AG09309 (cell line): Measurements from ENCODE around the gene HPCAL4.

Experiments
- DNase-seq: peaks from one replicate; pipeline ENCODE4 v3.0.0-alpha.2; 2010; ENCODE audit warnings: low read depth
- H3K4me3 ChIP-seq: 2 replicates; pipeline ENCODE4 v1.5.1; 2011; ENCODE audit warnings: mild to moderate bottlenecking, low read depth, low read length, moderate library complexity; ENCODE audit not compliant: control insufficient read depth
- TF ChIP-seq, protein P1 (sequence below): IDR thresholded peaks from 2 replicates; pipeline ENCODE4 v1.5.1; 2011; ENCODE audit warnings: mild to moderate bottlenecking, low read depth, low read length, inconsistent platforms; ENCODE audit not compliant: insufficient read depth, control insufficient read depth; ENCODE audit errors: missing control alignments

HPCAL4 gene

GRCh38 chr1:39707506-39707905 is 16.3 kb upstream of the HPCAL4 start:
- no peak for DNase-seq
- H3K4me3 ChIP-seq, result no peak overlapping the region
- TF ChIP-seq, protein P1, sequence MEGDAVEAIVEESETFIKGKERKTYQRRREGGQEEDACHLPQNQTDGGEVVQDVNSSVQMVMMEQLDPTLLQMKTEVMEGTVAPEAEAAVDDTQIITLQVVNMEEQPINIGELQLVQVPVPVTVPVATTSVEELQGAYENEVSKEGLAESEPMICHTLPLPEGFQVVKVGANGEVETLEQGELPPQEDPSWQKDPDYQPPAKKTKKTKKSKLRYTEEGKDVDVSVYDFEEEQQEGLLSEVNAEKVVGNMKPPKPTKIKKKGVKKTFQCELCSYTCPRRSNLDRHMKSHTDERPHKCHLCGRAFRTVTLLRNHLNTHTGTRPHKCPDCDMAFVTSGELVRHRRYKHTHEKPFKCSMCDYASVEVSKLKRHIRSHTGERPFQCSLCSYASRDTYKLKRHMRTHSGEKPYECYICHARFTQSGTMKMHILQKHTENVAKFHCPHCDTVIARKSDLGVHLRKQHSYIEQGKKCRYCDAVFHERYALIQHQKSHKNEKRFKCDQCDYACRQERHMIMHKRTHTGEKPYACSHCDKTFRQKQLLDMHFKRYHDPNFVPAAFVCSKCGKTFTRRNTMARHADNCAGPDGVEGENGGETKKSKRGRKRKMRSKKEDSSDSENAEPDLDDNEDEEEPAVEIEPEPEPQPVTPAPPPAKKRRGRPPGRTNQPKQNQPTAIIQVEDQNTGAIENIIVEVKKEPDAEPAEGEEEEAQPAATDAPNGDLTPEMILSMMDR, result no peak

DNA sequence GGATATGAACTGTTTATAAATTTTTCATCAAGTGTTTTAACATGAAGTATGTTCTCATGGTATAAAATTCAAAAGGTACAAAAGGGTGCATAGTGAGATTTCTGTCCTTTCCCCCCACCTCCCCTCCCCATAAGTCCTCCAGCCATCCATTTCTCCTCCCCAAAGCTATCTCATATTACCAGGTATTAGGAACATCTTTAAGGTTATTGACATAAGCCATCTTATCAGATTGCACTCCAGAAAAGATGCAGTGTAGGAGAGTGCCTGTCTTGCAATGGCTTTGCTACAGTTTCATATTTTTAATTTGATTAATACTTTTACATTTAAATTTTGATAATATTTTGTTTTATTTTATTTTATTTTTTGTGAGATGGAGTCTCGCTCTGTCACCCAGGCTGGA is 13.5 kb upstream of the HPCAL4 start:
- DNase-seq, result no peak
- no peak overlapping the region for H3K4me3 ChIP-seq
- TF ChIP-seq, protein P1, result no peak

- TF ChIP-seq, protein P1, result no peak
- H3K4me3 ChIP-seq, result no peak overlapping the region
- DNase-seq, result no peak
These were observed 9.8 kb upstream of the HPCAL4 start for GRCh38 chr1:39701049-39701439.

- TF ChIP-seq, protein P1, result no peak
These were observed 9.1 kb upstream of the HPCAL4 start for GRCh38 chr1:39700348-39700747.

GRCh38 chr1:39699419-39699818 is 8.2 kb upstream of the HPCAL4 start:
- no peak for DNase-seq
- TF ChIP-seq, protein P1, result no peak
- H3K4me3 ChIP-seq, result no peak overlapping the region

More at GRCh38 chr1:39700348-39700747, 9.1 kb upstream of the HPCAL4 start:
- H3K4me3 ChIP-seq, result no peak overlapping the region
- DNase-seq, result no peak

GRCh38 chr1:39698568-39698967 is 7.3 kb upstream of the HPCAL4 start:
- no peak for DNase-seq
- no peak overlapping the region for H3K4me3 ChIP-seq
- TF ChIP-seq, protein P1, result no peak

DNA sequence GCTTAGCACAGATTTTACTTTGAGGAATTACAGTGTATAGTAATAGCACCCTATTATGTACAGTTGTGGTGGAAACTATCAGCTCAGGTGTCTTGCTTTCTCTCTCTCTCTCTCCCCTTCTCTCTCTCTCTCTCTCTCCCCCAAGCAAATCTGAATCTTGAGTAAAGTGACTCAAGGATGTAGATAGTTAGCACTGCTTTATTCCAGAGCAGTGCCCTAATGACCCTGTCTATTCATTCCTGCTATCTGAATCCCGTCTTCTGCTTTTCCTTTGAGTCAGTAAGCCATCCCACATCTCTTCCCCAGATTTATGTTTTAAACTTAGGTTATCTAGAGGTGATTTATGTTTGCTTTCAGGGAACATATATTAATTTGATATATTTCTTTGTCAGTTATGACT is 5.2 kb upstream of the HPCAL4 start:
- TF ChIP-seq, protein P1, result no peak
- DNase-seq, result no peak
- no peak overlapping the region for H3K4me3 ChIP-seq
